Nephron (organoid): ENCODE results near the gene NCAM2.

Experiments
- H3K27ac Mint-ChIP-seq, 3 experiments: 2 replicates each; pipeline ENCODE4 v1.8.0; 2020; ENCODE audit warnings: mixed read lengths in 3 of 3, mild to moderate bottlenecking in 2 of 3, moderate library complexity in 1 of 3
- H3K27me3 Mint-ChIP-seq: 2 replicates; pipeline ENCODE4 v1.8.0; 2021; ENCODE audit warnings: low read depth, mild to moderate bottlenecking, moderate library complexity, mixed read lengths
- H3K36me3 Mint-ChIP-seq: 2 replicates; pipeline ENCODE4 v1.8.0; 2020; ENCODE audit warnings: low read depth, mixed read lengths
- H3K4me1 Mint-ChIP-seq: 2 replicates; pipeline ENCODE4 v1.8.0; 2020; ENCODE audit warnings: mixed read lengths
- H3K4me3 Mint-ChIP-seq, 3 experiments: 2 replicates each; pipeline ENCODE4 v1.8.0; 2020; ENCODE audit warnings: mild to moderate bottlenecking in 3 of 3, mixed read lengths in 3 of 3, moderate library complexity in 2 of 3
- H3K9me3 Mint-ChIP-seq: 2 replicates; pipeline ENCODE4 v1.8.0; 2020; ENCODE audit warnings: mixed read lengths
- CTCF ChIP-seq, 3 experiments: fragments of 200-600 bp; sonication (generic); IDR thresholded peaks; one replicate each; pipeline ENCODE4 v1.5.0; 2021; ENCODE audit warnings: antibody characterized with exemption in 3 of 3; ENCODE audit not compliant: unreplicated experiment in 3 of 3

NCAM2 gene

GRCh38 chr21:21210552-21210951, 212.3 kb downstream of the NCAM2 start:
- H3K36me3 Mint-ChIP-seq, result no peaks in the 10 kb centered on the region
- no peaks in the 10 kb centered on the region for H3K9me3 Mint-ChIP-seq
- no peaks in the 10 kb centered on the region for H3K27me3 Mint-ChIP-seq
- no peak overlapping the region for H3K4me3 Mint-ChIP-seq
- no peak overlapping the region for H3K27ac Mint-ChIP-seq
- no peak for TF ChIP-seq CTCF (IDR thresholded peaks at IDR 0.05; ENCODE audit: unreplicated experiment in 3 of 3)
- no peaks in the 10 kb centered on the region for H3K4me1 Mint-ChIP-seq

- H3K4me3 Mint-ChIP-seq, result no peak overlapping the region
- H3K9me3 Mint-ChIP-seq, result no peaks in the 10 kb centered on the region
- no peaks in the 10 kb centered on the region for H3K4me1 Mint-ChIP-seq
- H3K27me3 Mint-ChIP-seq, result no peaks in the 10 kb centered on the region
- no peak overlapping the region for H3K27ac Mint-ChIP-seq
- TF ChIP-seq CTCF (IDR thresholded peaks at IDR 0.05; ENCODE audit: unreplicated experiment in 3 of 3), result no peak
- no peaks in the 10 kb centered on the region for H3K36me3 Mint-ChIP-seq
Measured at GRCh38 chr21:21213297-21213696, 215.1 kb downstream of the NCAM2 start.

GRCh38 chr21:21216047-21216446, 217.8 kb downstream of the NCAM2 start:
- H3K27me3 Mint-ChIP-seq, result no peaks in the 10 kb centered on the region
- no peak overlapping the region for H3K27ac Mint-ChIP-seq
- no peaks in the 10 kb centered on the region for H3K4me1 Mint-ChIP-seq
- H3K36me3 Mint-ChIP-seq, result no peaks in the 10 kb centered on the region
- TF ChIP-seq CTCF (IDR thresholded peaks at IDR 0.05; ENCODE audit: unreplicated experiment in 3 of 3), result no peak
- H3K9me3 Mint-ChIP-seq, result peaks cover 2% of the 10 kb centered on the region
- H3K4me3 Mint-ChIP-seq, result no peak overlapping the region

- Mint-ChIP-seq H3K9me3 (peaks cover 8% of the 10 kb centered on the region), H3K27ac (no peak overlapping the region), H3K27me3 (no peaks in the 10 kb centered on the region), H3K36me3 (no peaks in the 10 kb centered on the region), H3K4me3 (no peak overlapping the region), H3K4me1 (no peaks in the 10 kb centered on the region)
- no peak for TF ChIP-seq CTCF (IDR thresholded peaks at IDR 0.05; ENCODE audit: unreplicated experiment in 3 of 3)
Measured at GRCh38 chr21:21226472-21226871, 228.3 kb downstream of the NCAM2 start.

GRCh38 chr21:21230672-21231071, 232.5 kb downstream of the NCAM2 start:
- H3K27ac Mint-ChIP-seq, result no peak overlapping the region
- no peaks in the 10 kb centered on the region for H3K27me3 Mint-ChIP-seq
- H3K9me3 Mint-ChIP-seq, result no peaks in the 10 kb centered on the region
- H3K4me1 Mint-ChIP-seq, result peaks cover 5% of the 10 kb centered on the region
- H3K36me3 Mint-ChIP-seq, result no peaks in the 10 kb centered on the region
- no peak for TF ChIP-seq CTCF (IDR thresholded peaks at IDR 0.05; ENCODE audit: unreplicated experiment in 3 of 3)
- no peak overlapping the region for H3K4me3 Mint-ChIP-seq

GRCh38 chr21:21231913-21232312, 233.7 kb downstream of the NCAM2 start:
- Mint-ChIP-seq H3K27me3 (no peaks in the 10 kb centered on the region), H3K36me3 (no peaks in the 10 kb centered on the region), H3K9me3 (no peaks in the 10 kb centered on the region), H3K4me3 (no peak overlapping the region), H3K27ac (no peak overlapping the region), H3K4me1 (peaks cover 5% of the 10 kb centered on the region)
- no peak for TF ChIP-seq CTCF (IDR thresholded peaks at IDR 0.05; ENCODE audit: unreplicated experiment in 3 of 3)
